Measurements from ENCODE around the gene MPC1L.

MPC1L gene

DNA sequence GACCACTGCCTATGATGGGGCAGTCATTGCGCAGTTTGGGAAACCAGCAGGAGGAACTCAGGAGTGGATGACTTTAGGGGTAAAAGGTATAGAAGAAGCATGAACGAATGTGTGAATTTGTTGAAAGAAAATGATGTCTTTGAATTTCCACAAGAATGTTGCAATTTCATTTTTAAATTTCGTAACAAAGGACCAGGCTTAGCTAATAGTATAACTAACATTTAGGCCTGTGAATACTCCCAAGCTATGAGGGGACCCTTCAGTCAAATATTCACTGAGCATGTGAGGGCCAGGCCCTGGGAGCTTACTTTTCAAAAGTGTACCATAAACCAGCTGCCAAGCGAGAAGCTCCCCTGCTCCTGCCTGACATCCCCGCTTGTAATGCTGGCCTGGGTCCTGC is 5.3 kb downstream of the MPC1L start:
- no peak for DNase-seq (ENCODE audit: low read depth)

DNA sequence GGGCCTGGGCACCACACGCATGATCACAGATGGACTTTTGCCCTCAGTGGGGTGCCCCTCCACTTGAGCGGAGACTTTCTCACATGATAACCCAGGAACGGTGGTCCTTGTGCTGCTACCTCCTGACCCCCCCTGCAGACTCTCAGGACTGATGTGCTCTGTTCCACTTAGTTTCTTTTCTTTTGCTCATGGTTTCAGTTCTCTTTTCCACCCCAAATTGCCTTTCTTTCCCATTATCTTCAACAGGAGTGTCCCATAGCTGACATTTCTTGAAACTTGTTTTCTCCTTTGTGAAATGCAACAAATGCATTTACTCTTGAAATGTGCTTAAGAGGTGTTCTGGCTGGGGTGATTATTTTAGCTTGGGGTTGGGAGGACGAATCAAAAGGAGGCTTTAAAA is 9.0 kb downstream of the MPC1L start:
- DNase-seq (ENCODE audit: low read depth): no peak

DNA sequence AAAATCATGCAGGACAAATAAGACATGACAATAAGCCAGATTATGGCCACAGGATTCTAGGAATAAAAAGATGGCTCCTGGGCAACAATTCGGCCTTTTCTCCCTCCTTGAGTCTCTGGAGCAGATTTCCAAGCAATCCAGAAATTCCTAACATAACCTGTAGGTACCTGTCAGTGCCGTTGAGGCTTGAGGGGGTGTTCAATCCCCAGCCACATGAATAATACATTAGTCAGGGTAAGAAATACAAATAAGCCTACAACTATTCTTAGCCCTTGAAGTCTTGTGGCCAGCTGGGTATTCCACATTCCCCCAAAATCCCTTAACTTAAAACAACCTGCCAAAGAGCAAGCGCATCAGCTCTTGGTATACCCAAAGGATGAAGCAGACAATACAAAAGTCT is 14.5 kb downstream of the MPC1L start:
- no peak for DNase-seq (ENCODE audit: low read depth)

DNA sequence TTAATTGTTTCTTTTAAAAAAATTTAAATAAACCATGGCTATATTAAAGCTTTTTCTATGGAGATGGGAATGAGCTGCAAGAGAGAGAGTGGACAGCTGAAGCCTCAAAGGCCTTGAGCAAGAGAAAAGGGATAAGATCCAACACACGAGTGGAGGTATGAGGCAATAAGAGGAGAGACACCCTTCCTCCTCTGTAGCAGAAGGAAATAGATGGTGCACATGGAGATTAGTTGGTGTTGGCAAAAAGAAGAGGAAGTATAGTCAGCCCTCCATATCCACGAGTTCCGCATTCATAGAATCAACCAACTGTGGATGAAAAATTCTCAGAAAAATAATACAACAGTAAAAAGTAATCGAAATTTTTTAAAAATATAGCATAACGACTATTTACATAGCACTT is 20.9 kb downstream of the MPC1L start:
- no peak for DNase-seq (ENCODE audit: low read depth)

DNA sequence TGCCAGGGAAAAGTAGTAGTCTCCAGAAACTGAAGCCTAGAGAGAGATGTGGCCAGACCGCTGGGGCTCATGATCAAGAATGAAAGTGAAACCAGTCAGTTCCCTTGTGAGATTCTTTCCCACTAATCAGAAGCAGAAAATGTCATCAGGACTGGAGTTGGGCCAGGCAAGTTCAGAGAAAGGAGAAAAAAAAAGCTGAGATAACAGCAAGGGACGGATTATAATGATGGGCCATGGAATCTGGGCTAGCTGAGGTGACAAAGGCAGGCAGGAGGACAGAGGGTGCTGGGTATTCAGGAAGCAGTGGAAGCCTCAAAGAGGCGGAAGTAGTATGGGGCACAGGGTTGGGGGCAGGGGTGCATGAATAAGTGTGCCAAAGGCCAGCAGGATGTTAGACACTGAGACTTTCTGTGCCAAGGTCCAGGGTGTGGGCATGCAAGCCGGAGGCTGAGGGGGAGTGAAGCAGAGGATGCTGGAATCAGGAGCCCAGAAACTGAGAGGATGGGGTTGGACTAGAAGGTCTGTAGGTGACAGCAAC is 21.7 kb downstream of the MPC1L start:
- peak; percentile 37 for DNase-seq (ENCODE audit: low read depth)

DNA sequence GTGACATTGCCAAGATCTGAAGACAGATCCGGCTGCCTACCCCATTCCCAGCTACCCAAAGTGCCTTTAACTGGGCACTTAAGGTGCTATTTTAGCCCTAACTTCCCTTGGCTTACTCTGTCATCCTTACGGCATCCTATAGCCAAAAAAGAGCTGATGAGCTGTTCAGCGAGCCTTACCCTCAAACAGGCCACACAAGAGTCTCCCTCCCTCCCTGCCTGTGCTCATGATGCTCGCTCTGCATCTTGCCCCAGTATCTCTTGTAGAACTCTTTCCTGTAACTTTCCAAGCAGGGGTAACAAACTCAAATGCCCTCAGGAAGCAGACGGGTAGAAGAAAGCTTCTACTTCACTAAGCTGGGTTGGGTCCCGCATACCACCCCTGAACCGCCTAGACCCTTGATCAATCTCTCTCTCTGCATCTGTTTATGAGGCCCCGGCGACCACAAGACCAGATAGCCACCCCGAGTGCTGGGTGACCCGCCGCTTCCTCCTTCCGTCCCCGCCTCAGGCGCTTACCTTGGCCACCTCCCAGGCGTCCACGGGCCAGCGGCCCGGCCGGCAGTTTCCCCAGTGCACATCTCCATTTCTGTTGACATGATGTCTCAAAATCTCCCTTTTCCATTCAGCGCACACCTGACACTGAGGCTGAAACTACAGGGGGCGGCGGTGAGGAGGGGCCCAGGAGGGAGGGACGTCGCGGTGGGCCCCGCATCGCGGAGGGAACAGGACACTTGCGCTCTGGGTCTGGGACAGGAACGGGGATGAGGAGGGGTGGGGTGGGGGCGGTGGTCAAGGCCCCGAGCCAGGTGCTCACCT is 23.5 kb downstream of the MPC1L start:
- no peak for DNase-seq (ENCODE audit: low read depth)

DNA sequence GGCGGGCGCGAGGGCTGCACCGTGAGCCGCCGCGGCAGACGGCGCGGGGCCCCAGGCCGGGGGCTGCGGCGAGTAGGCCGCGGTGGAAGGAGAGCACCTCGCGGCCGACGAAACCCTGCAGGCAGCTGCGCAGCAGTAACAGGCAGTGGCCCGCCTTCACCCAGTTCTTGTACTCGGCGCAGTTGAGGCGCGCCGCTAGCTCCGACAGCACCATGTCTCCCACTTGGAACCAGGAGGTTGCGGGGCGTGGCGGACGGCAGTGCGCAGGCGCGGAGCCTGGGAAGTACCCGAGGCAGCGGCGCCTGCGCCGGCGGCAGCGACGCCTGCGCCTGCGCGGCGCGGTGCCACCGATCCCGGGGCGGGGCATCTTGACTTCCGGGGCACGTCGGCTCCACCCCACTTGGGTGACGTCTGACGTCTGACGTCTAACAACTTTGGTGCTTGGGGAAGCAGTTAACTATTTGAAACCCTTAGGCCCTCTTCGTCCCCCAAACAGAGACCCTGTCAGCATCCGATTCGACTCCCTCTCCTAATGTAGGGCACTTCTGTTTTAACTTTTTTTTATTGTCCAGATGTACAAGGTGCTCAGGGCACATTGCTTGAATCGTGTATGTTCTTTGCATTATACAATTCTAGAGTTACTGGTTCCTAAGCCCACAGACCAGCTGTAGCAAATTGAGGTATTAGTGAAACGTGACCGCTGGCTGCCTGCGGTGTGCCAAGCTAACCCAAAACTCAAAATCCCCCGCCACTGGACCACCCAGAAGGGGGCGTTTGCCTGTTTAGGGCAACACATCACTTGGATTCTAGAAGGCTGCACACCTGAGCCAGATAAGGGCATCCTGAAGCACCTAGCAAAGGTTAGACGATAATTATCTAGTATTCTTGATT is 24.3 kb downstream of the MPC1L start, which contains the start of gene CXorf38:
TSS of gene CXorf38 (minus strand) at position 255 of the 891 bp plus-strand sequence. CDS start at position 214, 41 bp downstream.
- DNase-seq (ENCODE audit: low read depth): peak; percentile 52

DNA sequence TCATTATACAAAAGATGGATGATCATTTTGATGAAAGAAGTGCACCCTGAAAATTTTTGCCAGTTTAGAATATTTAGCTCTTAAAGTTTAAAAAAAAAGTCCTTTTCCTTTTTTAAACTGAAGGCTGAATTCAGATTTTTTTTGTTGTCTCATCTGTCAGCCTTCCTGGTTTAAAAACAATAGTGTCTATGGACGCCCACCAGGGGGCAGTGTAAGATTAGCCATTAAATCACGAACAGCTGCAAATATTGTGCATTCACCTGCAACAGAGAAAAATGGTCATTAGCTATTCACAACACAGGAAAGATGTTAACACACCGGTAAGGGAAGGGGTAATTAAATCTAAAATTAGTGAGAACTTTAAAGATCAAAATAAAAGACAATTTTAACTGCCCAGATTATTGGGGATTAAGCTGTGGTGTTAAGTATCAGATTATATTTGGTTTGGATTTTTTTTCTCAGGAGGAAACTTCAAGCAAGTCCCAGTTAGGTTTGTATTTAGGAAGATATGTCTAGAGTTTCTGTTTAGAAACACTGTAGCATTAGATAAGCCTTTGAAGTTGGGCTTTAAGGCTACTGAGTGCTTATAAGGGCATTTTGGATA is 28.5 kb downstream of the MPC1L start:
- no peak for DNase-seq (ENCODE audit: low read depth)

DNA sequence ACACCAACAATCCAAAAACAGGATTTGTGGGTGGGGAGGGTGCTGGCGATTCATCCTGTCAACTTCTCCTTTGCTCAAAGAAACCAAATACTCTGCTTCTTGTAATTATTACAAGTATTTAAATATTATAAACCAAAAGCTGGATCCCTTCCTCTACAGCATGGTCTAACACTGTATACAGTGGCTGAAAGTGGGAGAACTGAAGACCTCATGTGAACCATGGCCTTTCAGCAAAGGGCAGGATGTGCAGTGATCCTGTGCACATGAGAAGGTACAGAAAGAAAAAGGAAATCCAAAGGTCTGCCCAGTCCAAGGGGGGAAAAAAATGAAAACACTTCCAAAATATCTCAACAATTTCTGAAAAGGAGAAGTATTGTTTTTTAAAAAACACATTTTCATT is 29.4 kb downstream of the MPC1L start:
- no peak for DNase-seq (ENCODE audit: low read depth)

DNA sequence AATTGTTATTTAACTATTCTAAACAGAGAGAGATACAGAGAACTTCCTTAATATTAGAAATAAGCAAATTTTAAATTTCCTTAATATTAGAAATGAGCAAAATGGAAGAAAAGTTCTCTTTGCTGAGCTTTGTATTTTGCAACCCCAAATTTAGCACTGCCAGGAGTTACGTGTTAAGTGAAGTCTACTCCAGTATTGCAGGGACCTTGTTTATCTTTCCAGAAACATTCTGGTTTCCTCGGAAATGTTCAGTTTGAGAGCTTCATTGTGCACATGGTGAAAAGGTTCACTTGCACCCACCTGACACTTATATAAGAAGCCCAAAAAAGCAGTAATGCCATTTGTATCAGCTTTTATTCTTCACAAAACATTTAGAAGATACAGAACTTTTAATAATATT is 30.3 kb downstream of the MPC1L start:
- DNase-seq (ENCODE audit: low read depth): no peak

DNA sequence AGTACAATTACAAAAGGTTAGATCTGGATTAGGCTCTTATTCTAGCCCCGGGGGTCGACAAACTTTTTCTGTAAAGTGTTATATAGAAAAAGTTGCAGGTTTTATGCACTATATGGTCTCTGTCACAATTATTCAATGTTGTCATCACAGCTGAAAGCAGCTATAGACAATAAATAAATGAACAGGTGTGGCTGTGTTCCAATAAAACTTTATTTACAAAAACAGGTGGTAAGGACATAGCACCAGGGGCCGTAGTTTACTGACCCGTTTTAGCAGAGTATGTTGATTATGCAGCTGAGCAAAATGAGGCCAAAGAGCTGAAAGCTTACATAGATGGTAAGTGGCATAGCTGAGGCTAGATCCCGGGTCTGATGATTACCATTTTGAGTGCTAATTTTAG is 37.2 kb downstream of the MPC1L start:
- no peak for DNase-seq (ENCODE audit: low read depth)

DNA sequence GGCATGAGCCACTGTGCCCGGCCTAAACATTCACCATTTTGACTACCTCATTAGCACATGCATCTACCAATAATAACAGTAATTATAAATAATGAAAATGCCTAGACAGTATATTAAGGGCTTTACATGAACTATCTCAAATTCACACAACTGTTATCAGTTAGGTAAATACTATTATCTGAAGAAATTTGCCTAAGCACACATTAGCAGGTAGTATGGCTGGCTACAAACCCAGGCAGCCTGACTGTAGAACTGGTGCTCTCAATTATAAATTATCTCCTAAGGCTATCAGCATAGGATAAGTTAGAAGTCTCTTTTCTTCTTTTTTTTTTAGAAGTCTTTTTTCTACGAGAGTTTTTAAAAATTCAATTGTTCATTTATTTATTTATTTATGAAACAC is 38.3 kb downstream of the MPC1L start:
- DNase-seq (ENCODE audit: low read depth): no peak

DNA sequence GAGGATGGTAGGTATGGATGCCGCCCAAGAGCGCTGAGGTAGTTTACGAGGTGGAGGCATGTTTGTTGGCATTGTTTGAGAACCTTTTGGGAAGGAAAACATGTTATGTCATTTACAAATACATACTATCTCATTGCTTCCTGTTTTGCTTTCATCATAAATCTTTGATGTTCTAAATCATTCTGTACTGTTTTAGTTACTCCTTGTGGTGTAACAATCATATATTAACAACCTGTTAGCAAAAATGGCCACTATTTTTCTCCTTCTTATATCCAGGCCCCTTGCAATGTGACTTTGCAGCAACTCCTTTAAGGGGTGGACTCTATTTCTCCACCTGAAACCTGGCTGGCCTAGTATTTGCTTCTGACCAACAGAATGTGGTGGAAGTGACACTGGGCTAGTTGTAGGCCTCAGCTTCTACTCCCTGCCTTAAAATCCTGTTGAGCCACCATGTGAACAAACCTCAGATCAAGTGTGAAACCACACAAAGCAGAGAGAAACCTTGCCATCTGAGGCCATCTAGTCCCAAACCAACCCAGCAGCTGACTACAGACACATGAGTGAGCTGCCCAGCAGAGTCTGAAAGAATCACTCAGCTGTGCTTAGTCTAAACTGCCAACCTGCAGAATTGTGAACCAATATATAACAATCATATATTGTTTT is 40.0 kb downstream of the MPC1L start:
- no peak for DNase-seq (ENCODE audit: low read depth)

DNA sequence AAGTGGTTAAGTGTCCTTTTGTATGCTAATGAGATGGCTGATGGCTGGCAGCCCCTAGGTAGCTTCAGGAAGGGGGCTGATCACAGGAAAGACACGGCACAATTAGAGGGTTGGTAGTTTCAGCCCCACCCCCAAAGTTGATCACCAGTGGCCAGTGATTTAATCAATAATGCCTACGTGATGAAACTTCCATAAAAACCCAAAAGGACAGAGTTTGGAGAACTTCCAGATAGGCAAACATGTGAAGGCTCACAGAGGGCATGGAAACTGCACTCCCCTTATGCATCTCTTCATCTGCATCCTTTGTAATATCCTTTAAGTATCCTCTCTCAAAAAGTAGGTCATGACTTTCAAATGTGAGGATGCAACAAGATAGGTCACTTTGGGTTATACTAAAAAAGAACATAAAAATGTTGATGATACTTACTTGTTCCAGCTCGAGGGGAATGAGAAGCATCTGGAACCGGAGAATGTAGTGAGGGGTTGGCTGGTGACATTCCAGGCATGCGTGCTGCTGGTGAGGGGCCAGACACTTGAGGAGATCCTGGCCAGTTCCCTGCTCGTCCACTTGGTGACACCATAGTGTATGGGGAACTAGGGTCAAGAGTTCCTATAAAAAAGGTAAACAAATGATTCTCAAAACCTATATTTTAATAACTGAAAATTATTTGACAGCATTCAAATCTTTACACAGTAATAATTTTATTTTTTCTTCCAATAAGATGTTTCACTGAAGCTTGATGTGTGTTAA is 40.8 kb downstream of the MPC1L start:
- DNase-seq (ENCODE audit: low read depth): no peak

DNA sequence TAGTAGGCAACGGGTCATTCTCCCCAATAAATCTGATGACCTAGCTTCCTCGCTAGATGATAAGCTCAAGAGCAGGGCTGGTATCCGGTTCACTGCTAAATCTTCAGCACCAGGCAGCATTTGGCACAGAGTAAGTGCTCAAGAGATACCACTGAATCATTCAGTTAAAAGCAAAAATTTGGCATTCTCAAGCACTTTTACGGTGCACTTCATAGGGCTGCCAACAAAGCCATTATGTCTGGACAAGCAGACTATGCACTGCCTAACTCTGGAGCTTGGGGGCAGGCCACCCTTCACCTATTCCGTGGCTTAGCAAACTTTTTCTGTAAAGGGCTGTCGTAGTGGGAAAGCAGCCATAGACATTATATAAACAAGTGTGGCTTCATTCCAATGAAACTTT is 47.9 kb downstream of the MPC1L start:
- DNase-seq (ENCODE audit: low read depth): no peak
